NB4 (cell line): ENCODE measurements around the gene MEF2A.

Source experiments
- CTCF ChIP-seq: IDR thresholded peaks from one replicate; pipeline ENCODE4 v1.5.1; 2012; ENCODE audit warnings: low read depth, low read length
- MAX ChIP-seq: IDR thresholded peaks from 2 replicates; pipeline ENCODE4 v1.6.1; 2011; ENCODE audit warnings: low read depth, low read length
- MYC ChIP-seq: IDR thresholded peaks from 2 replicates; pipeline ENCODE4 v1.6.1; 2011; ENCODE audit warnings: low read depth, low read length
- POLR2A ChIP-seq: IDR thresholded peaks from 2 replicates; pipeline ENCODE4 v1.6.1; 2011; ENCODE audit warnings: mild to moderate bottlenecking; ENCODE audit not compliant: insufficient read length; ENCODE audit errors: extremely low read depth

GRCh38 chr15:99657996-99658395, 92.2 kb downstream of the MEF2A start:
- TF ChIP-seq POLR2A = no peak
- no peak for TF ChIP-seq CTCF
- no peak for TF ChIP-seq MAX
- no peak for TF ChIP-seq MYC
